RWPE2 (cell line): Measurements from ENCODE around the gene RAB3IL1.

ENCODE experiments used
- ATAC-seq: fragments of 200-7000 bp; cut with Tn5 transposase; 3 replicates; pipeline ENCODE4 v1.9.1; 2021; ENCODE audit warnings: low read depth
- DNase-seq: peaks from one replicate; pipeline ENCODE4 v3.0.0-alpha.2; 2020; ENCODE audit warnings: low spot score
- H3K27ac ChIP-seq: fragments of 450-650 bp; 2 replicates; pipeline ENCODE4 v1.5.1; 2017; ENCODE audit warnings: mild to moderate bottlenecking; ENCODE audit not compliant: poor library complexity, severe bottlenecking
- H3K27me3 ChIP-seq: fragments of 250-450 bp; sonication (Bioruptor Pico); 2 replicates; pipeline ENCODE4 v1.5.1; 2021; ENCODE audit warnings: mild to moderate bottlenecking, moderate library complexity; ENCODE audit not compliant: insufficient read depth, poor library complexity, severe bottlenecking
- H3K36me3 ChIP-seq: fragments of 250-450 bp; sonication (Bioruptor Pico); 2 replicates; pipeline ENCODE4 v1.5.1; 2020; ENCODE audit warnings: low read depth, mild to moderate bottlenecking, moderate library complexity
- H3K4me1 ChIP-seq: fragments of 250-450 bp; sonication (Bioruptor Pico); 2 replicates; pipeline ENCODE4 v1.5.1; 2021; ENCODE audit warnings: mild to moderate bottlenecking, moderate library complexity; ENCODE audit not compliant: insufficient read depth, poor library complexity, severe bottlenecking
- H3K4me3 ChIP-seq: fragments of 250-450 bp; sonication (Bioruptor Pico); 2 replicates; pipeline ENCODE4 v1.5.1; 2021; ENCODE audit warnings: mild to moderate bottlenecking, moderate library complexity; ENCODE audit not compliant: severe bottlenecking
- H3K9me3 ChIP-seq: fragments of 250-450 bp; sonication (Bioruptor Pico); 2 replicates; pipeline ENCODE4 v1.5.1; 2021; ENCODE audit warnings: mild to moderate bottlenecking, moderate library complexity; ENCODE audit not compliant: severe bottlenecking
- CTCF ChIP-seq: fragments of 450-650 bp; IDR thresholded peaks from one replicate; pipeline ENCODE4 v1.5.1; 2017; ENCODE audit warnings: mild to moderate bottlenecking, moderate library complexity; ENCODE audit not compliant: poor library complexity, severe bottlenecking

The RAB3IL1 gene

GRCh38 chr11:61911701-61912529 lies 5.5 kb downstream of the RAB3IL1 start:
- H3K36me3 ChIP-seq = no peaks in the 10 kb centered on the region
- no peaks in the 10 kb centered on the region for H3K9me3 ChIP-seq
- no peak overlapping the region for H3K4me3 ChIP-seq
- H3K27ac ChIP-seq = no peak overlapping the region
- ATAC-seq (no peak), DNase-seq (peak; percentile 35)
- no peak for TF ChIP-seq CTCF
- no peaks in the 10 kb centered on the region for H3K27me3 ChIP-seq
- no peaks in the 10 kb centered on the region for H3K4me1 ChIP-seq

DNA sequence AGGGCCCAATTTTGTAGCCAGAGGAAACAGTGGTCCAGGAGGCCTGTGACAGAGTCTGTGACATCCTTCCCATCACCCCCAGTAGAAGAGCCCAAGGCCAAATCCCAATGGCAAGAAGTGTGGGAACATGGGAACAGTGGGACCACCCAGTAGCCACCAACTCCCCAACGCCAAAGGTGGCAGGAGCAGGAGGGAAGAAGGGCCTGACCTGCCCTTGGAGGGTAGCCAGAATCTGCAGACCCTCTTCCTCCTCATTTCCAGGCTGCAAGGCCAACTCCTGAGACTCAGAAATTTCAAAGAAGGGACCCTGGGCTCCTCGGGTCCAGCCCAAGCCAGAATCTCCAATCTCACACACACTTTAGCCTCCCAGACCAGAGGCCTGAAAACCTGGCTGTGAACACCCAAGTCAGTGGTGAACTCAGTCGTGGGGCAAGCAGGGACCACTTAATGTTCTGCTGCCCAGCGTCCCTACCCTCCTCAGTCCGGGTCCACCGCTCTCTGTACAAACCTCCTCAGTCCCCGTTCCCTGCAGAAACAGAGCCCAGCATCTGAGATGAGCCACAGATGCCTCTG lies 6.2 kb downstream of the RAB3IL1 start:
- Histone ChIP-seq H3K36me3 (no peaks in the 10 kb centered on the region), H3K9me3 (no peaks in the 10 kb centered on the region), H3K27me3 (no peaks in the 10 kb centered on the region), H3K27ac (no peak overlapping the region), H3K4me3 (no peak overlapping the region), H3K4me1 (no peaks in the 10 kb centered on the region)
- no peak for TF ChIP-seq CTCF
- ATAC-seq (no peak), DNase-seq (no peak)

- Histone ChIP-seq H3K27me3 (no peaks in the 10 kb centered on the region), H3K9me3 (no peaks in the 10 kb centered on the region), H3K4me1 (no peaks in the 10 kb centered on the region), H3K36me3 (no peaks in the 10 kb centered on the region), H3K27ac (no peak overlapping the region), H3K4me3 (no peak overlapping the region)
- DNase-seq (peak; percentile 39), ATAC-seq (no peak; the same call in 2 of the 3 replicates)
- TF ChIP-seq CTCF = no peak
Observed at GRCh38 chr11:61910187-61911127, 6.9 kb downstream of the RAB3IL1 start.

GRCh38 chr11:61908730-61909316 lies 8.5 kb downstream of the RAB3IL1 start:
- no peaks in the 10 kb centered on the region for H3K27me3 ChIP-seq
- ATAC-seq = no peak
- H3K9me3 ChIP-seq = no peaks in the 10 kb centered on the region
- no peak for TF ChIP-seq CTCF
- no peaks in the 10 kb centered on the region for H3K36me3 ChIP-seq
- no peak overlapping the region for H3K4me3 ChIP-seq
- peak; percentile 62 for DNase-seq
- no peaks in the 10 kb centered on the region for H3K4me1 ChIP-seq
- H3K27ac ChIP-seq = no peak overlapping the region
